CD8-positive, alpha-beta memory T cell (primary cell): ENCODE results near the gene C13orf46. TPM values are rescaled to one million over a fixed set of nuclear protein-coding genes. Genes with fewer than 3 reads are reported as not detected.

Source experiments
- CTCF ChIA-PET: fragments of 350-600 bp; sonication (Branson Sonifier 250); formaldehyde crosslinking; loops from one replicate; lab custom pipeline; 2021; ENCODE audit warnings: antibody characterized with exemption; lab: Charles Lee
- POLR2A ChIA-PET: fragments of 350-600 bp; sonication (Branson Sonifier 250); formaldehyde crosslinking; loops from one replicate; lab custom pipeline; 2021; ENCODE audit warnings: antibody characterized with exemption; lab: Charles Lee
- DNase-seq, 5 donors: peaks; one replicate each; pipeline versions ENCODE4 v3.0.0 to v3.0.0-alpha.2; 2020 to 2022; ENCODE audit warnings: mixed read lengths in 1 of 5
- H3K27ac ChIP-seq: one replicate; pipeline ENCODE4 v1.7.0; 2013; ENCODE audit warnings: low read depth, mild to moderate bottlenecking, low read length, moderate library complexity
- H3K27me3 ChIP-seq: 2 replicates; pipeline ENCODE4 v1.7.0; 2013; ENCODE audit warnings: low read length, mild to moderate bottlenecking; ENCODE audit not compliant: insufficient read depth, poor library complexity, severe bottlenecking
- H3K36me3 ChIP-seq: 2 replicates; pipeline ENCODE4 v1.7.0; 2013; ENCODE audit warnings: mild to moderate bottlenecking, low read length, moderate library complexity; ENCODE audit not compliant: insufficient read depth
- H3K4me1 ChIP-seq: 2 replicates; pipeline ENCODE4 v1.7.0; 2013; ENCODE audit warnings: mild to moderate bottlenecking, low read length, moderate library complexity; ENCODE audit not compliant: insufficient read depth
- H3K4me3 ChIP-seq: 2 replicates; pipeline ENCODE4 v1.7.0; 2013; ENCODE audit warnings: mild to moderate bottlenecking, low read length
- H3K9me3 ChIP-seq: 2 replicates; pipeline ENCODE4 v1.7.0; 2013; ENCODE audit warnings: mild to moderate bottlenecking, low read length
- H3K27ac Mint-ChIP-seq, 8 donors: one replicate each; pipeline ENCODE4 v1.8.0; 2020 to 2021; ENCODE audit warnings: mixed read lengths in 8 of 8, mild to moderate bottlenecking in 6 of 8, inconsistent platforms in 3 of 8, moderate library complexity in 3 of 8
- H3K27me3 Mint-ChIP-seq, 2 donors: one replicate each; pipeline ENCODE4 v1.8.0; 2020 to 2021; ENCODE audit warnings: mixed read lengths in 2 of 2, mild to moderate bottlenecking in 1 of 2, moderate library complexity in 1 of 2
- H3K36me3 Mint-ChIP-seq, 3 donors: one replicate each; pipeline ENCODE4 v1.8.0; 2020 to 2021; ENCODE audit warnings: mixed read lengths in 3 of 3, inconsistent platforms in 1 of 3, mild to moderate bottlenecking in 1 of 3
- H3K4me1 Mint-ChIP-seq, 3 donors: one replicate each; pipeline ENCODE4 v1.8.0; 2020 to 2021; ENCODE audit warnings: mixed read lengths in 3 of 3, inconsistent platforms in 1 of 3, mild to moderate bottlenecking in 1 of 3
- H3K4me3 Mint-ChIP-seq, 7 donors: one replicate each; pipeline ENCODE4 v1.8.0; 2020 to 2021; ENCODE audit warnings: mixed read lengths in 7 of 7, mild to moderate bottlenecking in 6 of 7, moderate library complexity in 4 of 7, inconsistent platforms in 2 of 7
- H3K9me3 Mint-ChIP-seq, 5 donors: one replicate each; pipeline ENCODE4 v1.8.0; 2020 to 2022; ENCODE audit warnings: mixed read lengths in 5 of 5, mild to moderate bottlenecking in 3 of 5, moderate library complexity in 2 of 5, inconsistent platforms in 1 of 5
- polyA plus RNA-seq: library from polyadenylated mRNA; unstranded; fragments of 300-500 nt; fragmentation: Illumina TruSeq; gene quantifications from one replicate; pipeline ENCODE4 v1.2.3, GENCODE V29; 2021
- total RNA-seq, 2 experiments: library from RNA; stranded (reverse); gene quantifications; one replicate each; pipeline ENCODE4 v1.2.3, GENCODE V29; 2021

Gene C13orf46
- total and polyA plus RNA-seq, 3 experiments from 2014 or later: 1.2 to 2.2 (median 1.8) TPM

GRCh38 chr13:113938716-113939115 is 35.2 kb downstream of the C13orf46 start:
- H3K4me1 Mint-ChIP-seq: no peaks in the 10 kb centered on the region
- Histone ChIP-seq H3K36me3 (no peaks in the 10 kb centered on the region), H3K27ac (no peak overlapping the region), H3K4me3 (no peak overlapping the region), H3K9me3 (no peaks in the 10 kb centered on the region), H3K4me1 (no peaks in the 10 kb centered on the region), H3K27me3 (no peaks in the 10 kb centered on the region)
- DNase-seq: no peak
- H3K36me3 Mint-ChIP-seq: peaks cover 0 to 1% (median 0%) of the 10 kb centered on the region in 3 donors
- H3K9me3 Mint-ChIP-seq: peaks cover 0 to 4% (median 0%) of the 10 kb centered on the region in 5 donors
- H3K27ac Mint-ChIP-seq: peak overlapping the region in 2 of 8 donors; percentile 28 to 29
- H3K27me3 Mint-ChIP-seq: peaks cover 12 to 20% of the 10 kb centered on the region in 2 donors
- peak overlapping the region in 1 of 7 donors; percentile 3 for H3K4me3 Mint-ChIP-seq
- ChIA-PET POLR2A (no interaction called here), CTCF (no interaction called here)

GRCh38 chr13:113938246-113938645 is 35.6 kb downstream of the C13orf46 start:
- H3K27me3 Mint-ChIP-seq: peaks cover 15 to 22% of the 10 kb centered on the region in 2 donors

GRCh38 chr13:113937527-113938180 is 36.2 kb downstream of the C13orf46 start:
- no peaks in the 10 kb centered on the region for H3K4me1 Mint-ChIP-seq
- CTCF ChIA-PET: no interaction called here

More at GRCh38 chr13:113938246-113938645, 35.6 kb downstream of the C13orf46 start:
- no peaks in the 10 kb centered on the region for H3K27me3 ChIP-seq
- no peaks in the 10 kb centered on the region for H3K36me3 ChIP-seq
- Mint-ChIP-seq H3K4me3 (no peak overlapping the region), H3K36me3 (no peaks in the 10 kb centered on the region), H3K9me3 (peaks cover 0 to 4% (median 0%) of the 10 kb centered on the region in 5 donors), H3K27ac (peak overlapping the region in 1 of 8 donors; percentile 28), H3K4me1 (no peaks in the 10 kb centered on the region)
- ChIA-PET CTCF (no interaction called here), POLR2A (no interaction called here)
- no peaks in the 10 kb centered on the region for H3K9me3 ChIP-seq
- H3K27ac ChIP-seq: no peak overlapping the region
- H3K4me3 ChIP-seq: no peak overlapping the region
- H3K4me1 ChIP-seq: no peaks in the 10 kb centered on the region
- DNase-seq: no peak

GRCh38 chr13:113937073-113937472 is 36.8 kb downstream of the C13orf46 start:
- H3K4me1 Mint-ChIP-seq: peaks cover 3 to 4% (median 3%) of the 10 kb centered on the region in 3 donors
- peaks cover 21 to 25% of the 10 kb centered on the region in 2 donors for H3K27me3 Mint-ChIP-seq
- DNase-seq: no peak
- H3K9me3 Mint-ChIP-seq: peaks cover 0 to 4% (median 0%) of the 10 kb centered on the region in 5 donors
- H3K9me3 ChIP-seq: no peaks in the 10 kb centered on the region
- no peaks in the 10 kb centered on the region for H3K36me3 Mint-ChIP-seq
- ChIA-PET POLR2A (no interaction called here), CTCF (no interaction called here)
- H3K27me3 ChIP-seq: peaks cover 3% of the 10 kb centered on the region
- peaks cover under 1% of the 10 kb centered on the region for H3K4me1 ChIP-seq
- H3K27ac ChIP-seq: no peak overlapping the region
- H3K4me3 Mint-ChIP-seq: no peak overlapping the region
- H3K36me3 ChIP-seq: no peaks in the 10 kb centered on the region
- H3K27ac Mint-ChIP-seq: no peak overlapping the region
- no peak overlapping the region for H3K4me3 ChIP-seq

More at GRCh38 chr13:113937527-113938180, 36.2 kb downstream of the C13orf46 start:
- Mint-ChIP-seq H3K36me3 (no peaks in the 10 kb centered on the region), H3K4me3 (no peak overlapping the region), H3K9me3 (peaks cover 0 to 4% (median 0%) of the 10 kb centered on the region in 5 donors), H3K27me3 (peaks cover 17 to 22% of the 10 kb centered on the region in 2 donors), H3K27ac (peak overlapping the region in 1 of 8 donors; percentile 28)
- Histone ChIP-seq H3K27ac (no peak overlapping the region), H3K36me3 (no peaks in the 10 kb centered on the region), H3K4me3 (no peak overlapping the region), H3K27me3 (peaks cover 2% of the 10 kb centered on the region), H3K9me3 (no peaks in the 10 kb centered on the region), H3K4me1 (no peaks in the 10 kb centered on the region)
- POLR2A ChIA-PET: no interaction called here
- DNase-seq: no peak

GRCh38 chr13:113936166-113936965 is 37.5 kb downstream of the C13orf46 start:
- H3K4me3 Mint-ChIP-seq: no peak overlapping the region
- ChIA-PET CTCF (no interaction called here), POLR2A (no interaction called here)
- no peak overlapping the region for H3K4me3 ChIP-seq
- H3K9me3 Mint-ChIP-seq: peaks cover 0 to 4% (median 0%) of the 10 kb centered on the region in 5 donors
- H3K27ac ChIP-seq: no peak overlapping the region
- H3K27me3 Mint-ChIP-seq: peaks cover 28 to 30% of the 10 kb centered on the region in 2 donors
- H3K4me1 Mint-ChIP-seq: peaks cover 10 to 11% (median 10%) of the 10 kb centered on the region in 3 donors
- peaks cover 3% of the 10 kb centered on the region for H3K27me3 ChIP-seq
- H3K36me3 Mint-ChIP-seq: no peaks in the 10 kb centered on the region
- H3K4me1 ChIP-seq: peaks cover 7% of the 10 kb centered on the region
- H3K27ac Mint-ChIP-seq: peak overlapping the region in 1 of 8 donors; percentile 29
- no peaks in the 10 kb centered on the region for H3K36me3 ChIP-seq
- H3K9me3 ChIP-seq: no peaks in the 10 kb centered on the region
- no peak for DNase-seq

- POLR2A ChIA-PET: no interaction called here
- H3K27me3 ChIP-seq: peaks cover 3% of the 10 kb centered on the region
These were observed 38.7 kb downstream of the C13orf46 start for GRCh38 chr13:113935001-113935844.

GRCh38 chr13:113934576-113934975 is 39.3 kb downstream of the C13orf46 start:
- Mint-ChIP-seq H3K4me1 (peaks cover 16 to 29% (median 18%) of the 10 kb centered on the region in 3 donors), H3K4me3 (no peak overlapping the region), H3K27me3 (peaks cover 34 to 39% of the 10 kb centered on the region in 2 donors), H3K36me3 (no peaks in the 10 kb centered on the region), H3K27ac (peak overlapping the region in 2 of 8 donors; percentile 1 to 54), H3K9me3 (peaks cover 0 to 4% (median 0%) of the 10 kb centered on the region in 5 donors)
- H3K27me3 ChIP-seq: peaks cover 3% of the 10 kb centered on the region
- ChIA-PET POLR2A (no interaction called here), CTCF (no interaction called here)
- H3K27ac ChIP-seq: no peak overlapping the region
- no peak for DNase-seq
- H3K4me3 ChIP-seq: no peak overlapping the region
- H3K36me3 ChIP-seq: no peaks in the 10 kb centered on the region
- H3K4me1 ChIP-seq: peaks cover 18% of the 10 kb centered on the region
- no peaks in the 10 kb centered on the region for H3K9me3 ChIP-seq

More at GRCh38 chr13:113935001-113935844, 38.7 kb downstream of the C13orf46 start:
- H3K27ac Mint-ChIP-seq: no peak overlapping the region
- H3K36me3 Mint-ChIP-seq: no peaks in the 10 kb centered on the region
- H3K4me3 Mint-ChIP-seq: no peak overlapping the region
- H3K27ac ChIP-seq: no peak overlapping the region
- H3K4me1 Mint-ChIP-seq: peaks cover 16 to 23% (median 18%) of the 10 kb centered on the region in 3 donors
- peaks cover 0 to 4% (median 0%) of the 10 kb centered on the region in 5 donors for H3K9me3 Mint-ChIP-seq
- DNase-seq: no peak
- no peaks in the 10 kb centered on the region for H3K9me3 ChIP-seq
- CTCF ChIA-PET: no interaction called here
- no peaks in the 10 kb centered on the region for H3K36me3 ChIP-seq
- H3K27me3 Mint-ChIP-seq: peaks cover 34 to 35% of the 10 kb centered on the region in 2 donors
- no peak overlapping the region for H3K4me3 ChIP-seq
- peaks cover 18% of the 10 kb centered on the region for H3K4me1 ChIP-seq
